NCI-H1105 (cell line): ENCODE data around the gene PDK1.
A peak's percentile ranks its signal among the peaks of the same experiment; 100 is the strongest.

Experiments
- DNase-seq: peaks from one replicate; lab custom pipeline; 2025; lab: John Stamatoyannopoulos, UW

The PDK1 gene

GRCh38 chr2:172597176-172597842 lies 41.4 kb downstream of the PDK1 start:
- DNase-seq, result no peak

DNA sequence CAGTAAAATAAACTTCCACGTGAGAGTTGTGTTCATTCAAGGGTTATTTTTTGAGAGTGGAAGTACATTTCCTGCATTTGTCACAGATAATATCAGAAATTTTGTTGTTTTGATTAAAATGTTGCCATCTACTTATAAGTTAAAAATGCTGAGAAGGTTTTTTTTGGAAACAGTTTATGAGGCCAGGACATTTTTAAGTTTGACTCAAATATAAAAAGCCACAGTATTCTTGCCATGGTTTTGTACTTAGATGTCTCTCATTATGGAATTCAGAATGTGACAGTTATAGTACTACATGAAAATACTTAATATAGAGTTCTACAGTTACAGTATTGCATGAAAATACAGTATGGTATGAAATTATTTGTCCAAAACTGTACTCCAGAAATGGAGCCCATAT lies 44.1 kb downstream of the PDK1 start:
- no peak for DNase-seq

- DNase-seq, result no peak
Measured at GRCh38 chr2:172600557-172601008, 44.7 kb downstream of the PDK1 start.

DNA sequence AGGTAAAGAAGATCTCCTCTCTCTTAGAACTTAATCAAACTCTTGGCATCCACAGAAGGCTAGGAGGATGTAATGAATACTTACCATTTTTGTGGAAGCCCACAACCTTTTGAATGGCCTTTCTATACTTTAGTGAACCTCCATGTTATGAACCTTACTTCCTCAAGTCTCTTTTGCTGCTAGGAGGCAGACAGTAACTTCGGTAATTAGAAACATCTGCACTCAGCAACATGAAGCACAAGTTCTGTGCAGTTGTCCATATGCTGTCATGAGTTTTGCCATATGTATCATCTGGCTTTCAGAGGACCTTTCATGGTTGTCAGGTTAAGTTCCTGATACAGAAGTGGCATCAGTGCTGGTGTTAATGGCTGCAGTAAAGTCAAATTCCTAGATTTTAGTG lies 50.4 kb downstream of the PDK1 start:
- no peak for DNase-seq

DNA sequence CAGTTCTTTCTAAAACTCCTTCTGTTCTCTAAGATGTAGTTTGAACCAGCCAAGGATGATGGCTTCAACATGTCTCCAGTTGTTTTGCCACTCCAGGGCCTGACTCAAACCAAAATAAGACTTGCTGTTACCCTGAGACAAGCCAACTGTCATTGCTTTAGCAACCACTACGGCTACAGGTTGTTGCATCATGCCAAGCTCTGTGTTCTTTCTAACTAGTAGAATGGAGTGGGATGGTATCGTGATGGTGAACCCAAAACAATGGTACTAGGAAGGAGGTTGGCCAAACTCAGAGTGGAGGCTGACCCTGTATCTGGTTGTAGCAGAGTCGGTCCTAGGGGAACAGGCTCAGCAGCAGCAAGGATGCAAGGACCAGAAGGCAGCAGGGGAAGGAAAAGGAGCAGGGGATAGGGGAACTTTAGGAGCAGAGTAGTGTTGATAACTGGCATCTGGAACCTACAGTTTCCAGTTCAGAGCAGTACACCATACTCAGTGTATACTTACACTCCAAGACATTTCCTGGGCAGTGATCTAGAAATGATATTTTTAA lies 51.6 kb downstream of the PDK1 start:
- no peak for DNase-seq

- DNase-seq, result no peak
Measured at GRCh38 chr2:172609488-172609887, 53.6 kb downstream of the PDK1 start.

DNA sequence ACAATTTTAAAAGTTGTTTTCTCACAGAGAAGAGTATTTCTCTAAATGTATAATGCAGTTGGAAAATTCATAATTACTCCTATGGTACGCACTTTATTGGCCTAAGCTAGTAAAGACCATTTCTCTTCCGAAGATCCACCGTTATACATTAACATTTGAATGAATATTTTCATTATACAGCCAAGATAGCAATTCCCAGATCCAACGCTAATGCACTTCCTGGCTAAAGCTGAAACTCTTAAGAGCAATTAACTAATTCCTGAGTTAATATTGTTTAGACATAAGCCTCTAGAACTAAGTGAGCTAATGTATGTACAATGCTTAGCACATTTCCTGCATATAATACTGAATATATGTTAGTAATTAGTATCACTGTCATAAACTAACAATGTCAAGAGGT lies 56.2 kb downstream of the PDK1 start:
- peak; percentile 60 for DNase-seq

GRCh38 chr2:172613040-172613439 lies 57.1 kb downstream of the PDK1 start:
- DNase-seq, result no peak

DNA sequence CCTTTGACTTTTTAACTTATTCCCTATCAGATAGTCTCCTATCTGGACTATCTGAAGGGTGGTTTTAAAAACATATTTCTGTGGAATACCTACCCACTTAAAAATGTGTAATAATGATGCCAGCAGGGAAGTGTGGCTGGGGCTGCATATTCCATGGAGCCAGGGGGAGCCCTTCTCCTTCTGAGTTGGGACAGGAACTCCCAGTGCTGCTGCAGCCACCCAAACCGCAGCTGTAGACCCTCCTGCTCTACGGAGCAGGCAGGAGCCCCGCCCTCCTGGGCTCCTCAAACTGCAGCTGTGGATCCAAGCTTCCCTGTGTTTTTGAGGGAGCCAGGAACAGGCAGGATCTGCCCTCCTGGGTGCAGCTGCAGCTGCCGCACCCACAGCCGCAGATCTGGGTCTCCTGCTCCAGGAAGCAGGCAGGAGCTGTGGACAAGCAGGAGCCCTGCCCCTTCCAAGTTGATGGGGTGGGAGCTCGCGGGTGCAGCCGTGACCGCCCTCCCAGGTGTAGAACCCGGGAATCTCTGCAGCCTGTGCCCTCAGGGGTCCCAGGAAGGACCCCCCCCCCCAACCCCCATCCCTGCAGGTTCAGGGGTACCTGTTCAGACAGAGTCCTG lies 57.8 kb downstream of the PDK1 start:
- DNase-seq, result no peak

DNA sequence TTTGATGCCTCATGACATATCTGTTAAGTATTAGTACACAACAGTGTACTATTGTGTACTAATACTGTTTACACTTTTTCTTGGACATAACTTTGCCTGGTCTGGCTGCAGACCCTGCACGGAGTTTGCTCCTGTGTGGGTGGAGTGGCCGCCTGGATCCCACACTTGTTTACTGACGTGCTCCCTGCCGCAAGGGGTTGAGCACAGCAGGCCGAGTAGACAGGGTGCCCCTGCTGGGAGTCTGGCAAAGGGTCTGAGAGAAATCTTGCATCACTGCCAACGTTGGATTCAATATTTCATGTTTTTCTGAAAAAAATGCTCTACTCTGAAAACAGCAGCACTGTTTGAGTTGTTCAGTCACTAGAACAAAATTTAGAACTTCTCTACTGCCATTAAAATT lies 59.0 kb downstream of the PDK1 start:
- DNase-seq, result no peak

DNA sequence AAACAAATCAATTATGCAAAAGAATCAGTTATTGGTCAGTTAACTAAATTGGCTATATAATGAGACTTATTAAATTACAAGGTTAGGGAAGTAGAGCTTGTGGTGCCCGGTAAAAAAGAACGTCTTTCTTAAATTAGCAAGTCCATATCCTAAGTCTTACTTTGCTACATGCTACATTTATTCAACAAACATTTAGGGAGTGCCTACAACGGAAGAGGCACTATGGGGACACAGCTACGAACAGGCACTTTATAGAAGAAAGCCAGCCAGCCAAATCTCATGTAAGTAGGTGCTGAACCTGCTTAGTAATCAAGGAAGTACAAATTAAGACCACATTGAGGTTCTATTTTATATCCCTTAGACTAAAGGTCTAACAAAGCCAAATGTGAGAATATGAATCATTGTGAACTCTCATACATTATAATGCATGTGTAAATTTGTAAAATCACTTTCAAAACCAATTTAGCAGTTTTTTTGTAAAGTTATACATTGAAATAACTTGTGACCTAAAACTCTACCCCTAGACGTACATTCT lies 59.9 kb downstream of the PDK1 start:
- DNase-seq, result no peak

DNA sequence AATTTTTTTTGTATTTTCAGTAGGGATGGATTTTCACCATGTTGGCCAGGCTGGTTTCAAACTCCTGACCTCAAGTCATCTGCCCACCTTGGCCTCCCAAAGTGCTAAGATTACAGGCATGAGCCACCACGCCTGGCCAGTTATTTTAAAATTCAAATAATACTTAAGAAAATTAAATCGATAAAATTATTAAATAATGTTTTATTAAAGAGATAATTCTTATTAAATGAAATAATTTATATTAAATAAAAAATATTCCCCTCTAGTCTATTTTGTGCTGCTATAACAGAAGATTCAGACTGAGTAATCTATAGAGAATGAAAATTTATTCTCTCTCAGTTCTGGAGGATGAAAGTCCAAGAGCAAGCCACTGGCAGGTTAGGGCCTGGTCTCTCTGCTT lies 61.2 kb downstream of the PDK1 start:
- DNase-seq, result no peak

DNA sequence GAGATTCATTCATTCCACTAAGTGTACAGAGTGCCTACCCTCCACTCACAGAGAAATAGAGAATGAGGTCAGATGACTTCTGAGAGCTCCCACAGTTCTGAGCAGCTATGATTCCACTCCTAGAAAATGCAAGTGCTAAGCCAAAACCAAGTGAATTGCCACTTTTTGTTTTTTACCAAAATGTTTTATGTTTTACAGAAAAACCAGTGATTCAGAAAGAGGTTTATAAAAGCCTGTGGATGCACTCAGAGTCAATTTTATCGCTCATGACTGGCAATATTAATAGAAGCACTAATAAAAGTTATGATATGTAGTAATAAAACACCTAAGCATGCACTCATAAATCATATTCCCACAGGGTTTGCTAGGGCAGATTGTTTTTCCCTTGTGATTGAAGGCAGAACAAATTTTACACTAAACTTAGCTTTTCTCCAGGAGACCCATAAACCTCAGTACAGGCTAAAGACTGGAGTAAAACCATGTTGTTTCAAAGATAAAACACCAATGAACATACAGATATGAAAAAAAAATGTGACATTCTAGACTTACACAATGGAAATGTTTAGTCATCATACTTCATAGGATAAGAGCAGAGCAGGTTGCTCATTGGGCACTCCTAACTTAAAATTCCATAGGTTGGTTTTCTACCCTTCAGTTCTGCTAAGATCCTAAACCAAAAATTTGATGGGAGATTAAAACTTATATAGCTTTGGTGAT lies 67.5 kb downstream of the PDK1 start:
- no peak for DNase-seq

- no peak for DNase-seq
Measured at GRCh38 chr2:172624996-172625395, 69.1 kb downstream of the PDK1 start.

DNA sequence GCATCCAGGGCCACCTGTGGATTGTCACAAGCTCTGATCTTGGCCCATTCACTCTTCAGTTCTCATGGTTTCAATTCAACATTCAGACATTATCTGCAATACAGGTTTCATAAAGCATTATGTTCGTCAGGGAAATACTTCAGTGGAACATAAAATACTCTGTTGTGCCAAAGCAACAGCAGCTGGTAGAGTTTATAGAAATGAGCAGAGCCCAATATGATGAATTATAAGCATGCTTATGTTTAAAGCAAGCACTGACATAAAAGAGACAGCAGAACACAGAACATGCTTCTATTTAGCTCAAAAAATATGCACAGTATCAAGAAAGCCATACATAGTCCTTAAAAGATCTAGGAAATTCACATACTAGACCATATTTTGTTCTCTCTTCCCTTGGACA lies 71.3 kb downstream of the PDK1 start:
- DNase-seq, result no peak

DNA sequence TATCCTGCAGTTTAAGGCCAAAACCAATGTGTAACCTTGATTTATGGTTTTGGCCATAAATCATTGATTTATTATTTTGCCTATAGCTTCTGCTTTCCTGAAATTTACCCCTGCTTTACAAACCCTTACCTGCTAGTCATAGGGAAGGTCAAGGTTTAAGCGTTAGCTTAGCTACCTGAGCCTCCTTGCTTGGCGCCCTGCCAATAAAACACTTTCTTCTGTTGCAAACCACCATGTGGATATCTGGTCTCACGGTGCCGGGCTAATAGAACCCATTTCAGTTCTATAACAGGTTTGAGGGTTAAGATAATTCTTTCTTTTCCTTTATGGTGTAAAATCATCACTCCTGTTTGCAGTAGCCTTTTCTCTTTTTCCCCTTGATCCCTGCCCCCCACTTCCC lies 72.2 kb downstream of the PDK1 start:
- no peak for DNase-seq

- DNase-seq, result no peak
Measured at GRCh38 chr2:172629586-172629985, 73.7 kb downstream of the PDK1 start.

- no peak for DNase-seq
Measured at GRCh38 chr2:172630181-172630580, 74.3 kb downstream of the PDK1 start.

DNA sequence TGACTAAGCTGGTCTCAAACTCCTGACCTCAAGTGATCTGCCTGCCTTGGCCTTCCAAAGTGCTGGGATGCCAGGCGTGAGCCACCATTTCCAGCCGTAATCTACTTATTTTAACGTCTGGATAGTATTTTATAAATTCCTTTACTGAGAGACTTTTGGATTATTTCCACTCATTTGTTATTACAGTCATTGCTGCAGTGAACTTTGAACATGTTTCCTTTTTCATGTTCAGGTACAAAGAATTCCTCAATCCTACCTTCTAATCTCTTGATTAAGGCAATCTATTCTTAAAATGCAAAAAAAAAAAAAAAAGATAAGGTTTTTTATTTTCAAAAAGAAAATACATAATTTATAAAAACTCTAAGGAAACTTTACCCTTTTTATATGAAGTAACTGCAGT lies 78.6 kb downstream of the PDK1 start:
- no peak for DNase-seq

DNA sequence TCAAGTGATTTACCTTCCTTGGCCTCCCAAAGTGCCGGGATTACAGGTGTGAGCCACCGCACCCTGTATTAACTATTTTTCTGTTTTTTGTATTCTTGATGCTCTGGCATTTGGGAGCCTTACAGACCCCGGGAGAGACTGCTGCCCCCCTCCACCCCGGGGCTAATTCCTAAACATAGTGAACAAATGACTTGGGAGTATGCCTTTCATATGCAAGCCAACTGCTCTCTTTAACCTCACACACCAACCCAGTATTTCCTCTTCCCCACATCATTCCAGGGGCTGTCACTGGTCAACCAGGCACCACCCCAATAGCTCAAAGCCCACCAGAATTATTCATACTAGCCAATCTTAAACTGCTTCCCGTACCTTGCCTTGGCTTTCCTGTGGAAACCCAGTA lies 79.7 kb downstream of the PDK1 start:
- DNase-seq, result no peak

- DNase-seq, result no peak
Measured at GRCh38 chr2:172639256-172639655, 83.4 kb downstream of the PDK1 start.

DNA sequence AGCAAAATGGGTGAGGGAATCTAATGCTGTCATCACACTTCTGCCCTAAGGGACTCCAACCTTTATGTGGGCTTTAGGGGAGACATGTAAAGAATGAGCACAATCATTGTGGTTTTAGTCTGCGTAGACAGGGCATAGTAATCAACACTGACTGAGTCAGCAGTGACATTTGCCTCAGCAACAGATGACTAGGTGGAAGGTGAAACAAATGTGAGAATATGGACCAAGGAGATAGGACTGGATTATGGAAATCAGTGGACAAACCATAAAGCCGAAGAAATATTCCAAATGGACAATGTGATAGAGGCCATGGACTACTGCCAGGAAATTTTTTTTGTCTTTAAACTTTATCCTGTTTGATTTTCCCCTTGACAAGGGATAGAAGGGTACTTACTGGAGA lies 83.9 kb downstream of the PDK1 start:
- no peak for DNase-seq

DNA sequence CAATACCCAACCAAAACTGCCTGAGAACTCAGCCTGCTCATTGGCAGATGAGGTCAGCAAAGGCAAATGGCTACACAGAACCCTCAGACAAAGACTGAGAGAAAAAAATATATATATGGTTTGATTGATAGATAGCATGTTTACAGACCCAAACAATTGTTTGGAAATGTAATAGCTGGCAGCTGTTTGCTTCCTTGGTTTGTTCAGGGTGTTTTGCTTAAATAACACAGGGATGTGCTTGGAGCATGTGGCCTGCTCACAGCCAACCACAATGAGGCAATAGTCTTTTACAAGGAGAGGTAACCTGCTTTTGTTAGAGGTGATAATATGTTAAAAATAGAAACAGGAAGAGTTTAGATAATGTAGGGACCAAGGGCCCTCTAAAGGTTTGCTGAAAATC lies 84.5 kb downstream of the PDK1 start:
- DNase-seq, result no peak
